NCI-H187 (cell line): ENCODE data around the gene BBS12.

ENCODE experiments used
- DNase-seq, 2 experiments: peaks; one replicate each; lab custom pipeline; 2025; lab: John Stamatoyannopoulos, UW

The BBS12 gene

GRCh38 chr4:122732329-122733026 is at the start of gene BBS12:
Gene BBS12 (plus strand): TSS chr4:122732704. CDS start chr4:122741893, 9,189 bp downstream.
- peak; percentile 87 to 92 for DNase-seq

- no peak for DNase-seq
These were observed 45.8 kb upstream of the BBS12 start for GRCh38 chr4:122686691-122687090.

- no peak for DNase-seq
These were observed 44.9 kb upstream of the BBS12 start for GRCh38 chr4:122687531-122688061.

GRCh38 chr4:122688529-122689140 is 43.9 kb upstream of the BBS12 start:
- DNase-seq, result no peak

GRCh38 chr4:122689972-122690371 is 42.5 kb upstream of the BBS12 start:
- DNase-seq, result no peak

GRCh38 chr4:122691988-122692387 is 40.5 kb upstream of the BBS12 start:
- no peak for DNase-seq

DNA sequence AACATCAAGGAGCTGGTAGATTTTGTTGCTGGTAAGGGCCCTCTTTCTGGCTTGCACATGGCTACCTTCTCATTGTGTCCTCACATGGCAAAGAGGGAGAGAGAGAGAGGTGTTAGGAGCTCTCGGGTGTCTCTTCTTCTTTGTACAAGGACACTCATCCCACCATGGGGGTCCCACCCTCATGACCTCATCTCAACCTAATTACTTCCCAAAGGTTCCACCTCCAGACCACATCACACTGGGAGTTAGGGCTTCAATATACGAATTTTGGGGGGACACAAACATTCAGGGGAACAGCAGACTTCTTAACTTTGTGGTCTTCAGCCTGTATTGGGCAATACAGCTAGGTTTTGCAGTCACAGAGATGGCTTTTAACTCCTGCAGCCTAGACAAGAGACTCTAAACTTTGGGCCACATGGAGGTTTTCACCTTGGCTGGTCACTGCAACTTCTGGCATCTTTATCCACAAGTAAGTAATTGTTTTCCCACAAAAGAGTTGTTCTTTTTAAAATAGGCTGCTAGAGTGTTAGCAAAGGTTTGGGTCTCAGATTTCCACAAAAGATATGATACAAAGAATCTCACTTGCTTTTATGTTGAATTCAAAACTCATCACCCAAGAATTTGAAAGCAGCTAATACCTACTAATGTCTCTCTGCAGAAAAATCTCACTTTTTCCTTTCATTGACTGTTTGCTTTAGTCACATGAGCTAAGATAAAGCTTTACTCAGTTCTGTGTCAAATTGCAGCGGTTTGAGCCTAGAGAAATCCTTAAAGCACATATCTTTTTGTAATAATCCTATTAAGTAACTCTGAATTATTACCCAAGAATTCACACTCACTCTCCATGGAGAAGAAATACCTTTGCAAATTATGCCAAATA is 39.6 kb upstream of the BBS12 start:
- no peak for DNase-seq

DNA sequence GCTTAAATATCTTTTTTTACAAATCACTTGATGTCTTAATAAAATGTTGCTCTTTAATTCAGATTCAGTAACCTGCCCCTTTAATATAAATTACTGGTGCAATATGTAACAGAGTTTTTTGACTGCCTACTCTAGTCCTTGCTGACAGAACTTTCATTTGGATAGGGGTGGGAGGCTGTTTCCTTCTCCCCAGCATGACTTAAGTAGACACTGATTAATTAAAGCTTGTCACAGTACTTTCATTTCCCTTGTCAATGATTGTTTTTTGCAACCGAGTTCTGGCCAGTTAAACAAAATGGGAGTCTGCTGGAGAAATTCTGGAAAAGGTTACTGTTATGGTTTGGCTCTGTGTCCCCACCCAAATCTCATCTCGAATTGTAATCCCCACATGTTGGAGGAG is 37.3 kb upstream of the BBS12 start:
- DNase-seq, result no peak

DNA sequence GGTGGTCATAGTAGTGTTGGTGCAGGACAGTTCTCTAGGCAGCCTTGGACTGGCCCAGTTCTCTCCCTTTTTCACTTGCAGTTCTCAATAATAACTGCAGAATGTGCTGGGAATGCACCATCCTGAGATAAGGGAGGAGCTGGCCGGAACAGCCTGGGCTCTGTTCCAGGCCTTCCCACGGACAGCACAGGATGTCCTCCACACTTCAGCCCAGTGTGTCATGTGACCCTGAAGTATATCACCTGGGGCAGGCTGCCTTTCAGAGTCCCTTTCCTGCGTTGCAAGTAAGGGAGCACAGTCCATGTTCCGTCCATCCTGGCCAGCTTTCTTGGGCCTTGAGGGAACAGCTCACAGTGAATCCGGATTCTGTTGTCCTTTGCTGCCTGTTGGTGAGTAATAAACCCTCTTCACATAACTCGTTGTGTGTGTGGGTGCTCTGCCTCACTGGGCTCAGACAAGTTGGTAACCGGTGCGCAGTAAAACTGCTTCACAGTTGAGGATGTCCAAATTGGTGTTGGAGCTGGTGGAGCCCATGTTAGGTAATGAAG is 32.3 kb upstream of the BBS12 start:
- DNase-seq, result no peak

- no peak for DNase-seq
These were observed 31.4 kb upstream of the BBS12 start for GRCh38 chr4:122701061-122701460.

DNA sequence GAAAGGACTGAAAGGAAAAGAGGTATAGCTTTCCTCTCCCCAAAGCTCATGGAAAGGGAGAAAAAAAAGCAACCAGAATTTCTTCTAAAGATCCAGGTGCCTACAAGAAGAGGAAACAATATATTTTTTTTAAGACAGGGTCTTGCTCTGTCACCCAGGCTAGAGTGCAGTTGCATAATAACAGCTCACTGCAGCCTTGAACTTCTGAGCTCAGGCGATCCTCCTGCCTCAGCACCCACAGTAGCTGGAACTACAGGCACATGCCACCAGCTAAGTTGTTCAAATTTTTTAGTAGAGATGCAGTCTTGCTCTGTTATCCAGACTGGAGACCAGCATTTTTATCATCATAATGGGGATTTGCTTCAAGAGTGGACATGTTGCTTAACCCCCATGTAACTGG is 30.5 kb upstream of the BBS12 start:
- DNase-seq, result no peak

DNA sequence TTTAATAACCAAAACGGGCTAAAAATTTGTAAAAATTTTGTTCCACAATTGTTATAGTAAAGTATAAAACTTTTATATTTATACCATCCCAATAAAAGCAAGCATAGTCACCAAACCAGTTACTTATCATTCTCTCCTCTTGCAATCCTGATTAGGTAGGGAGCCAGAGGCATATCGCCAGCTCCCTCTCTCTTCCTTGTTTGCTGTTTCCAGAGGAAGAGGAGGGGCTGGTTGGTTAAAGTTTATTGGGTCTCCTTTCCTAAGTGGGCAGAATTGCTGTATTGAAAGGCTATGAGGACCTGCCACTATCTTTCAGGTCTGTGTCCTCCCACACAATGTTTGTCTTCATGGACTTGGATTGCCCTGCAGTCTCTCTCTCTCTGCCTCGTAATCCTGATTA is 29.6 kb upstream of the BBS12 start:
- no peak for DNase-seq

- no peak for DNase-seq
These were observed 28.6 kb upstream of the BBS12 start for GRCh38 chr4:122703868-122704267.

DNA sequence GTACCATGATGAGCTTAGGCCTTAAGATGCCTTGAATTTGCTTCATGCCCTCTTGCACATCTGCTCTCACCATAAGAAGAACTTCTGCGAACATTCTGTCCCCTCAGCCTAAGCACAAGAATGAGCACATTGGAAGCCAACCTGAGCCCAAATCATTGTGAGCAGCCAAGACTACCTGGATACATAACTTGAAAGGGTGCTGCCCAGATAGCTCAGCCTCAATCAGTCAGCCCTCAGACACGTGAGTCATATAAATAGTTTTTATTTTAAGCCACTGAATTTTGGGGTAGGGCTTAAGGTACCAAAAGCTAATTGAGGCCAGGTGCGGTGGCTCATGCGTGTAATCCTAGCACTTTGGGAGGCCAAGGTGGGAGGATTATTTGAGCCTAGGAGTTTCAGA is 27.5 kb upstream of the BBS12 start:
- DNase-seq, result no peak

GRCh38 chr4:122705547-122706117 is 26.9 kb upstream of the BBS12 start:
- DNase-seq, result no peak

DNA sequence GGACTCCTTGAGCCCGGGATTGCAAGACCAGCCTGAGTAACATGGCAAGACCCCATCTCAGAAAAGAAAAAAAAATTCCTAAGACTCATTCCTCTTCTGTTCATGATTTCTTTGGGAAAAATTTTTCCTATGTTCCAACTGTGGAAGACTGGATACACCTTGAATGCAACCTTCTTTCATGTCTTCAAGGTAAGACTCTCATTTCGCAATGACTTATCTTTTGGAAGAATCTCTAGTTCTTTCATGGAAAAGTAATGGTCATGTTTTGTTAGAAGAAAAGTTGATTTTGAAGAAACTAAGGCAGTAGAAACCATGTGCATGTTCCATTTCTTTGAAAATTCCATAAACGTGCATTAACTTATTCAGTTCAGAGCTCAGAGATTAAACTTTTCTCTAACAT is 26.0 kb upstream of the BBS12 start:
- no peak for DNase-seq

GRCh38 chr4:122707497-122707896 is 25.0 kb upstream of the BBS12 start:
- no peak for DNase-seq

DNA sequence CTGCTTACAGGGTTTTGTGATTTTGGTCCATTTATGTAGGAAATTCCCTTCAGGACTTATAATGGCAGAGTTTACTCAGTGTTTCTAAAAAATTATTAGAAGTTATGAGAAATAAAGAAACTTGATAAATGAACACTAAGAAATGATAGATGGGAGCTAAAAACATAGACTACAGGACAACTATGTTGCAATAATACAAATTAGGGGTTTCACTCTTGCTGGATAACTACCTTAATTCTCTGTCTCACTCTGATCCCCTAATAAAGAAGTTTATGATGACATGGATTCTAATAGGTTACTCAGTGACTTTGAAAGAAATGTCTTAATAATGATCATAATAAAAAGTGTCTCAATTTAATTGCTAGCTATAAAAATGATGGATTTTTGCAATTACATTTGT is 23.3 kb upstream of the BBS12 start:
- DNase-seq, result no peak

GRCh38 chr4:122710434-122711308 is 21.8 kb upstream of the BBS12 start:
- DNase-seq, result no peak

DNA sequence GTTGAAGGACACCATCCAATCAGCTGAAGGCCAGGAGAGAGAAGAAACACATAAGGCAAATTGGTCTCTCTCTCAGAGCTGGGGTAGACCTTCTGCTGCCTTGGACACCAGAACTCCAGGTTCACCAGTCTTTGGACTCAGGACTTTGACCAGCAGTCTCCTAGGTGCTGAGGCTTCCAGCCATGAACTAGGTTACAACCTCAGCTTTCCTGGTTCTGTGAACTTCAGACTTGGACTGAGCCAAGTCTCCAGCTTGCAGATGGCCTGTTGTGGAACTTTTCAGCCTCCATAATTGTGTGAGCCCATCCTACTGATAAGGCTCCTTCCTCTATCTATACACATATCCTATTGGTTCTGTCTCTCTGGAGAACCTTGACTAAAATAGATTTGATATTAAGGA is 20.6 kb upstream of the BBS12 start:
- no peak for DNase-seq

GRCh38 chr4:122712782-122713181 is 19.7 kb upstream of the BBS12 start:
- no peak for DNase-seq
